ENCODE measurements around the gene SPATA33.

- TF ChIP-seq EZH2 (IDR thresholded peaks at IDR 0.05; ENCODE audit: insufficient read depth, poor library complexity, severe bottlenecking) (no peak), EZH2phosphoT487 (IDR thresholded peaks at IDR 0.05; ENCODE audit: insufficient read depth, low read depth) (no peak)
These were observed 16.0 kb upstream of the SPATA33 start for GRCh38 chr16:89641458-89642119.

Data from GM23248 (cell line).